ENCODE results near the gene MYZAP.

MYZAP gene

GRCh38 chr15:57611123-57611522 lies 19.4 kb downstream of the MYZAP start:
- no peak for ATAC-seq
- TF ChIP-seq ZNF565 (CRISPR knock-in tag; conservative IDR thresholded peaks at IDR 0.05; ENCODE audit: low read depth): no peak
- TF ChIP-seq ZNF70 (CRISPR knock-in tag; IDR thresholded peaks at IDR 0.05): no peak
- TF ChIP-seq POU6F1 (CRISPR knock-in tag; IDR thresholded peaks at IDR 0.05; ENCODE audit: borderline replicate concordance, low read depth): no peak
- no peak for TF ChIP-seq ZFP3 (CRISPR knock-in tag; IDR thresholded peaks at IDR 0.05)
- no peak for TF ChIP-seq ZFP30 (CRISPR knock-in tag; IDR thresholded peaks at IDR 0.05)
- no peak for TF ChIP-seq ESRRG (CRISPR knock-in tag; IDR thresholded peaks at IDR 0.05)
- no peak for TF ChIP-seq BACH2 (CRISPR knock-in tag; IDR thresholded peaks at IDR 0.05; ENCODE audit: borderline replicate concordance)
- no peak for TF ChIP-seq CREB5 (CRISPR knock-in tag; IDR thresholded peaks at IDR 0.05; ENCODE audit: low read depth)
- no peak for TF ChIP-seq ISL1 (CRISPR knock-in tag; IDR thresholded peaks at IDR 0.05)
- TF ChIP-seq GLIS3 (CRISPR knock-in tag; IDR thresholded peaks at IDR 0.05): no peak
- no peak for TF ChIP-seq SNAI2 (CRISPR knock-in tag; IDR thresholded peaks at IDR 0.05)

GRCh38 chr15:57611938-57612337 lies 20.2 kb downstream of the MYZAP start:
- ATAC-seq: peak; percentile 70

More at GRCh38 chr15:57611938-57612337, 20.2 kb downstream of the MYZAP start:
- TF ChIP-seq TSHZ2 (CRISPR knock-in tag; IDR thresholded peaks at IDR 0.05): no peak
- TF ChIP-seq TOX (CRISPR knock-in tag; IDR thresholded peaks at IDR 0.05; ENCODE audit: borderline replicate concordance): no peak
- no peak for TF ChIP-seq TCF4 (CRISPR knock-in tag; IDR thresholded peaks at IDR 0.05; ENCODE audit: borderline replicate concordance)
- no peak for TF ChIP-seq RARB (CRISPR knock-in tag; IDR thresholded peaks at IDR 0.05)
- TF ChIP-seq GLIS3 (CRISPR knock-in tag; IDR thresholded peaks at IDR 0.05): no peak
- no peak for TF ChIP-seq POU6F1 (CRISPR knock-in tag; IDR thresholded peaks at IDR 0.05; ENCODE audit: borderline replicate concordance, low read depth)
- no peak for TF ChIP-seq ZFP30 (CRISPR knock-in tag; IDR thresholded peaks at IDR 0.05)
- TF ChIP-seq ZC3H10 (CRISPR knock-in tag; IDR thresholded peaks at IDR 0.05): no peak
- TF ChIP-seq PPARA (CRISPR knock-in tag; IDR thresholded peaks at IDR 0.05; ENCODE audit: borderline replicate concordance): no peak
- TF ChIP-seq CSDC2 (CRISPR knock-in tag; IDR thresholded peaks at IDR 0.05): no peak
- TF ChIP-seq CREB5 (CRISPR knock-in tag; IDR thresholded peaks at IDR 0.05; ENCODE audit: low read depth): no peak
- no peak for TF ChIP-seq OSR1 (CRISPR knock-in tag; IDR thresholded peaks at IDR 0.05)
- TF ChIP-seq ISL1 (CRISPR knock-in tag; IDR thresholded peaks at IDR 0.05): no peak
- no peak for TF ChIP-seq ZNF565 (CRISPR knock-in tag; conservative IDR thresholded peaks at IDR 0.05; ENCODE audit: low read depth)
- no peak for TF ChIP-seq SNAI2 (CRISPR knock-in tag; IDR thresholded peaks at IDR 0.05)
- TF ChIP-seq CSRNP3 (CRISPR knock-in tag; IDR thresholded peaks at IDR 0.05): no peak
- TF ChIP-seq BACH2 (CRISPR knock-in tag; IDR thresholded peaks at IDR 0.05; ENCODE audit: borderline replicate concordance): no peak
- TF ChIP-seq ZNF8 (CRISPR knock-in tag; IDR thresholded peaks at IDR 0.05): no peak
- TF ChIP-seq ZNF70 (CRISPR knock-in tag; IDR thresholded peaks at IDR 0.05): no peak
- TF ChIP-seq ESRRG (CRISPR knock-in tag; IDR thresholded peaks at IDR 0.05): no peak

Data from SK-N-SH treated with all-trans-retinoic acid at 6 μM for 48 hours (cell line).